Fibroblast of lung (primary cell): ENCODE data around the gene TCF23.

ENCODE experiments used
- CTCF ChIP-seq, 2 donors: IDR thresholded peaks in 1 of 2; conservative IDR thresholded peaks in 1 of 2; 1 replicate in 1 of 2; 2 replicates in 1 of 2; pipeline ENCODE4 v1.5.1; 2011 to 2012; ENCODE audit warnings: low read length in 2 of 2, control low read depth in 1 of 2, inconsistent platforms in 1 of 2, low read depth in 1 of 2, mild to moderate bottlenecking in 1 of 2
- EZH2 ChIP-seq: IDR thresholded peaks from 2 replicates; pipeline ENCODE4 v1.5.1; 2012; ENCODE audit warnings: low read length, control low read depth, mild to moderate bottlenecking; ENCODE audit errors: missing control alignments

GRCh38 chr2:27182346-27182745 is 33.5 kb downstream of the TCF23 start:
- no peak for TF ChIP-seq EZH2
- no peak for TF ChIP-seq CTCF (conservative IDR thresholded peaks at IDR 0.05 in 1 of 2, IDR thresholded peaks at IDR 0.05 in 1 of 2; ENCODE audit: low read depth in 1 of 2, low read length in 2 of 2)
